ENCODE measurements around the gene ATXN2L.
"Not testable (repeated sequence)": the region's sequence is repeated elsewhere in the genome, so short reads cannot be mapped to it uniquely, and the experiment has no call there.

The ATXN2L gene

DNA sequence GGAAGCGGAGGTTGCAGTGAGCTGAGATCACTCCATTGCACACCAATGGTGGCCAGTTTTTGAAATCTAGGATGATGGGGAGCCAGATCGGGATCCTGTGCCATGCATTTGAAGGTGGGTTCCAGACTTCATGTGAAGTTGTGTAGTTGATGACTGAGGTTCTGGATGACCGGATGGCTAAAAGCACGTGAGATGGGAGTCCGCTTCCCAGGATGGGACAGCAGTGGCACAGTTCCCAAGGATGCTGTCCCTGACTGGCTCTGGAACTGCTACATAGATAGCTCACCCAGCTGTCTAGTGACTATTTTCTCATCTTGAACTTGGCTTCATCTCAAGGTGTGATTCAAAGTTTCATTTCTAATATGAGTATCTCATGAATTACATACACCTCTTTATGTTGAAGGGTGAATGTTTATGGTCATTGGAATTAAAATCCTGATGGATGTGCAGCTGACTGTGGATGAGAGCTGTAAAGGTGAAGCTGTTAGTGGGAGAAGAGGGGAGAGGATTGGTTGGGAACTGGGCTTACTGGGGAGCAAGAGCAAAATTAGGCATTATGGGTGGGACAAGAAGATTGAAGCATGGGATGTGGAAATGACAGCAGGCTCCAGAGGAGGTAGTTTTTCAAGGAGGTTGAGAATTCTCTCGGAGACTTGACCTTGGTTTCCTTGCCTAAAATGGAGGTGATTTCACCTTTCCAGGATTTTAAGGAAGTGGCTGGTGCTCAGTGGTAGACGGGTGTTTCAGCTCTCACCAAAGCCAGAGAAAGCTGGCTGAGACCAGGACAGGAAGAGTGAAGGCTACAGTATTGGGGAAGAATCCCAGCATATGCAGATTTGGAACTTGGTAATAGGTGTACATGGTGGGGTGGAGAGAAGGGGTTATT, 15.1 kb downstream of the ATXN2L start:
- no peak for DNase-seq

DNA sequence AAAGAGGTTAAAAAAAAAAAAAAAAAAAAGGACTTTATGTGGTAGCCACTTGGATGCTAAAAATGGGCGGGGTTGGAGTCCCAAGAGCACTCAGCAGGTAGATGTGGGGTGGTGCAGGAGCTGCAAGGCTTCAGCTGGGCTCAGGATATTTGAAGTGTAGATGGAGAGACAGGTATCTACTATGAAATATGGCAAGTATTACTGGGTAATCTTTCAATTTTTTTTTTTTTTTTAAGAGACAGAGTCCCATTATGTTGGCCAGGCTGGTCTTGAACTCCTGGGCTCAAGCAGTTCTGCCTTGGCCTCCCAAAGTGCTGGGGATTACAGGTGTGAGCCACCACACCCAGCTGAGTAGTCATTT, 15.7 kb downstream of the ATXN2L start:
- DNase-seq: no peak

- DNase-seq: no peak
Observed at GRCh38 chr16:28839004-28839639, 16.3 kb downstream of the ATXN2L start.

DNA sequence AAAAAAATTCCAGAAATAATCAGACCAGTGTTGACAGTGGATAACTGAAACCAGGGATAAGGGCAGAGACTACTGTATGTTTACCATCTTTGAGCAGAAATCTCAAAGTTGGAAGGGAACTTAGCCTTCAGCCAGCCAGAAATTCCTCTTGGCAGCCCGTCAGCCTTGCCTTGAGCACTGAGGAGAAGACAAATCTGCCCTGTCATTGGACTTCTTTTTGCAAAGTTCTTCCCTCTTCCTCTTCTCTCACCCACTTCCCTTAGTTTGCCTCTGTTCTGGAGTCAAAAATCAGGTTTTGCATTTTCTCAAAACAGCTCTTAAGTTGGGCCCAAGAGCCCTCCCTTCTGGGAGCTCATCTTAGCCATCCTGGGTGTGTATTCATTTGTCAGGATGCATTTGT, 17.1 kb downstream of the ATXN2L start:
- DNase-seq: no peak

- DNase-seq: no peak
Observed at GRCh38 chr16:28842696-28843095, 19.9 kb downstream of the ATXN2L start.

- DNase-seq: no peak
Observed at GRCh38 chr16:28843766-28844165, 21.0 kb downstream of the ATXN2L start.

- DNase-seq: no peak
Observed at GRCh38 chr16:28844226-28844885, 21.6 kb downstream of the ATXN2L start.

- DNase-seq: peak; percentile 21
Observed at GRCh38 chr16:28845293-28845692, 22.5 kb downstream of the ATXN2L start.

GRCh38 chr16:28845761-28846079, 22.9 kb downstream of the ATXN2L start:
- no peak for DNase-seq

- DNase-seq: peak; percentile 97
Observed at GRCh38 chr16:28846080-28846932, 23.5 kb downstream of the ATXN2L start, which contains the start of gene TUFM. TSS of gene TUFM (minus strand) at chr16:28846348. CDS start at chr16:28846269, 79 bp downstream.

GRCh38 chr16:28846933-28847273, 24.1 kb downstream of the ATXN2L start:
- DNase-seq: no peak

GRCh38 chr16:28858421-28858820, 35.6 kb downstream of the ATXN2L start:
- DNase-seq: no peak

DNA sequence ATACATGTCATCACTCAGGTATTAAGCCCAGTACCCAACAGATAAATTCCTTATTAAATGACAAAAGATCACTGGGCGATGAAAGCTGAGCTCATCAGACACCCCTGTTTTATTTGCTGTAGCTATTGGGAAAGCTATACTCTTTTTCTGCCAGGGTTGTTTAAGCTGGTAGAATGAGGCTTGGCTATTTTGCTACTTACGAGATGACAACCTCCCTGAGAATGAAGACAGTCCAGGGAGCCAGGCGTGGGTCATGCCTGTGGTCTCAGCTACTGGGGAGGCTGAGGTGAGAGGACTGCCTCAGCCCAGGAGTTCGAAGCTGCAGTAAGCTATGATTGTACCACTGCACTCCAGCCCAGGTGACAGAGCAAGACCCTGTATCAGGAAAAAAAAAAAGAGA, 36.5 kb downstream of the ATXN2L start:
- no peak for DNase-seq

GRCh38 chr16:28863929-28864793, 41.4 kb downstream of the ATXN2L start:
- DNase-seq: no peak

GRCh38 chr16:28865001-28865688, 42.3 kb downstream of the ATXN2L start:
- DNase-seq: no peak

GRCh38 chr16:28865722-28866453, 43.1 kb downstream of the ATXN2L start:
- no peak for DNase-seq

- no peak for DNase-seq
Observed at GRCh38 chr16:28866454-28866804, 43.6 kb downstream of the ATXN2L start.

GRCh38 chr16:28867241-28867640, 44.4 kb downstream of the ATXN2L start:
- no peak for DNase-seq

DNA sequence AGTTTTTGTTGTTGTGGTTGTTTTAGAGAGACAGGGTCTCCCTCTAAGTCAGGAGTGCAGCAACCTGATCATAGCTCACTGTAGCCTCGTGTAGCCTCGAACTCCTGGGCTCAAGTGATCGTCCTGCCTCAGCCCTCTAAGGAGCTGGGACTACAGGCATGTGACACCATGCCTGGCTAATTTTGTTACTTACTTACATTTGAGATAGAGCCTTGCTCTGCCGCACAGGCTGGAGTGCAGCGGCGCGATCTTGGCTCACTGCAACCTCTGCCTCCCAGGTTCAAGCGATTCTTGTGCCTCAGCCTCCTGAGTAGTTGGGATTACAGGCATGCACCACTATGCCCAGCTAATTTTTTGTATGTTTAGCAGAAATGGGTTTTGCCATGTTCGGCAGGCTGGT, 44.8 kb downstream of the ATXN2L start:
- not testable (repeated sequence) for DNase-seq

DNA sequence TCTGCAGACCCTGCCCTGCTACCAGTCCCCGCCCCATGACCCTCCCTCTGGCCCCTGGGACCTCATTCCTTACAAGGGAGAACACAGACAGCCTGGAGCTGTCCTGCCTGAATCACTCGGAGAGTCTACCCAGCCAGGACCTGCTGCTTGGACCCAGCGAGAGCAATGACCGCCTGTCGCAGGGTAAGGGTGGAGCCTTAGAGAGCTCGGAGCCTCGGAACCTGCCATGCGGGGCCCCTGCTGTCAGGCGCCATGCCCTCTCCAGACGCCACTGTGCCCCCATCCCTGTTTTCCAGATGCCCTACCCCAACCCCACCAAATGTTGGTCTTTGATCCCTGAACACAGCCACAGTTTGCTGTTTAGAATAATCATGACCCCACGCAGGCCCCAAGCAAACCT, 46.4 kb downstream of the ATXN2L start:
- no peak for DNase-seq

DNA sequence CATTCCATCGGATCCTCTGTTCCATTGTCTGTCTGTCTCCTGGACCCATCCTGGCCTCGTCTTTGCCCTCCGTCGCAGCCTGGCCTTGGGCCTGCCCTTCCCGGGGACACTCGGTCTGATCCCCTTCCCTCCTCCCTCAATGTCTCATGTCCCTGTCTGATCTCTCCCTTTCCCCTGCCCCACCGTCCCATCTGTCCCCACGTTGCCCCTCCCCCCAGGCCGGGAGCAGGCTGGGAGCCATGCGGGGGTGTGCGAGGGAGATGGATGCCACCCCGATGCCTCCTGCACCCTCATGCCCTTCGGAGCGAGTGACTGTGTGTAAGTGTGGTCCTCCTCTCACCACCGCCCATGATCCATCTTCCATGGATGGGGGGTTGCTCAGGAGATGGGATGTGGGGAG, 50.2 kb downstream of the ATXN2L start:
- DNase-seq: no peak

All from DMS 273 treated with DMSO at 0.1 percent for 48 hours (cell line).